ENCODE data around the gene CBL.

- TF ChIP-seq CTCF (IDR thresholded peaks at IDR 0.05), result no peak
- no peak for TF ChIP-seq POLR2A (IDR thresholded peaks at IDR 0.05)
Observed at GRCh38 chr11:119288219-119288618, 82.1 kb downstream of the CBL start.
